ENCODE data around the gene WDPCP.
"Not testable (repeated sequence)": the region's sequence is repeated elsewhere in the genome, so short reads cannot be mapped to it uniquely, and the experiment has no call there.

WDPCP gene

GRCh38 chr2:63588385-63589147 lies at the start of gene WDPCP, which contains the start of gene MDH1:
Gene WDPCP (minus strand): TSS chr2:63588477. CDS start chr2:63588271, 206 bp downstream.
Gene MDH1 (plus strand): TSS chr2:63588963. CDS start chr2:63589044, 81 bp downstream.
- DNase-seq = peak; percentile 99

GRCh38 chr2:63632382-63632781 lies 44.1 kb upstream of the WDPCP start:
- DNase-seq = no peak

GRCh38 chr2:63631501-63631900 lies 43.2 kb upstream of the WDPCP start:
- no peak for DNase-seq

GRCh38 chr2:63628403-63628942 lies 40.2 kb upstream of the WDPCP start:
- no peak for DNase-seq

- no peak for DNase-seq
Observed at GRCh38 chr2:63627866-63628265, 39.6 kb upstream of the WDPCP start.

- not testable (repeated sequence) for DNase-seq
Observed at GRCh38 chr2:63623763-63624162, 35.5 kb upstream of the WDPCP start.

GRCh38 chr2:63622751-63623150 lies 34.5 kb upstream of the WDPCP start:
- no peak for DNase-seq

- DNase-seq = no peak
Observed at GRCh38 chr2:63619328-63619727, 31.1 kb upstream of the WDPCP start.

GRCh38 chr2:63617366-63617765 lies 29.1 kb upstream of the WDPCP start:
- no peak for DNase-seq

- no peak for DNase-seq
Observed at GRCh38 chr2:63614983-63615945, 27.0 kb upstream of the WDPCP start.

- no peak for DNase-seq
Observed at GRCh38 chr2:63614448-63614968, 26.2 kb upstream of the WDPCP start.

- no peak for DNase-seq
Observed at GRCh38 chr2:63613391-63613901, 25.2 kb upstream of the WDPCP start.

- DNase-seq = no peak
Observed at GRCh38 chr2:63610525-63610924, 22.2 kb upstream of the WDPCP start.

- DNase-seq = not testable (repeated sequence)
Observed at GRCh38 chr2:63608865-63609264, 20.6 kb upstream of the WDPCP start.

- no peak for DNase-seq
Observed at GRCh38 chr2:63604666-63605065, 16.4 kb upstream of the WDPCP start.

GRCh38 chr2:63600881-63601460 lies 12.7 kb upstream of the WDPCP start:
- no peak for DNase-seq

- DNase-seq = no peak
Observed at GRCh38 chr2:63598981-63599380, 10.7 kb upstream of the WDPCP start.

- DNase-seq = no peak
Observed at GRCh38 chr2:63596401-63596883, 8.2 kb upstream of the WDPCP start.

- no peak for DNase-seq
Observed at GRCh38 chr2:63594660-63595059, 6.4 kb upstream of the WDPCP start.

- no peak for DNase-seq
Observed at GRCh38 chr2:63591566-63592175, 3.4 kb upstream of the WDPCP start.

GRCh38 chr2:63590626-63591408 lies 2.5 kb upstream of the WDPCP start:
- DNase-seq = peak; percentile 39

Data from COR-L47 (cell line).